Measurements from ENCODE around the gene CPNE5. TPM values are rescaled to one million over a fixed set of nuclear protein-coding genes. Genes with fewer than 3 reads are reported as not detected.
"Not testable (repeated sequence)": the region's sequence is repeated elsewhere in the genome, so short reads cannot be mapped to it uniquely, and the experiment has no call there.

The CPNE5 gene
- total RNA-seq, 1 donor from 2014 or later = 1.00 TPM

DNA sequence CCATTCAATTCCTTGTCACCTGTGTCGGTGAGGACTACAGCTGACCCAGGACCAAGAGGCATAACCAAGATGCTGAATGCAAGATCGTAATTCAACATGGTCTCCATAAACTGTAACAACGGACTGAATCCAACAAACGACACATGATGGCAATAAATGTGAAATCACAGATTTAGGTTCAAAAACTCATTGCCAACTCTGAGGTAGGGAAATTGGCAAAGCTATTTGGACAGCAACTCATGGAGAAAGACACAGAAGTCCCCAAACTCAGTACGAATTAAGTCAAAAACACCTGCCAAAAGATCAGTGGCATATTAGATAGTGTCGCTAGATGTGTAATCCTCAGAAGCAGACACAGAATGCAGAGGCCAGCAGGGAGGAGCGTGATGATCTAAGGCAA is 25.0 kb downstream of the CPNE5 start:
- ATAC-seq = no peak

DNA sequence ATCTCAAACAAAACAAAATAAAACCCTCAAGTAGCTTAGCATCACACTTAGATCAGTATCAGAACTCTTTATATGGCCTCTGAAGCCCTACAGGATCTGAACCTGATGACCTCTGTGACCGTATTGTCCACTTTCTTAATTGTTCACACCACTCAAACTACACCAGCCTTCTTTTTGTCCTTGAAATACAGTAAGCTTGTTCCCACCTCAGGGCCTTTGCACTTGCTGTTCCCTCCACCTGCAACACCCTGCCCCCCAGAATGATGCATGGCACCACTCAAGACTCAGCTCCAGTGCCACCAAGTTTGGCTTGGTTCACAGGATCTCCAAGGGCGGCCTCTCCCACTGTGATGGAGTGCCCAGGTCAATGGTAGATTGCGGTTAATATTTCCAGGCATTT is 25.7 kb downstream of the CPNE5 start:
- no peak for ATAC-seq

GRCh38 chr6:36813047-36813446 is 26.2 kb downstream of the CPNE5 start:
- ATAC-seq = not testable (repeated sequence)

DNA sequence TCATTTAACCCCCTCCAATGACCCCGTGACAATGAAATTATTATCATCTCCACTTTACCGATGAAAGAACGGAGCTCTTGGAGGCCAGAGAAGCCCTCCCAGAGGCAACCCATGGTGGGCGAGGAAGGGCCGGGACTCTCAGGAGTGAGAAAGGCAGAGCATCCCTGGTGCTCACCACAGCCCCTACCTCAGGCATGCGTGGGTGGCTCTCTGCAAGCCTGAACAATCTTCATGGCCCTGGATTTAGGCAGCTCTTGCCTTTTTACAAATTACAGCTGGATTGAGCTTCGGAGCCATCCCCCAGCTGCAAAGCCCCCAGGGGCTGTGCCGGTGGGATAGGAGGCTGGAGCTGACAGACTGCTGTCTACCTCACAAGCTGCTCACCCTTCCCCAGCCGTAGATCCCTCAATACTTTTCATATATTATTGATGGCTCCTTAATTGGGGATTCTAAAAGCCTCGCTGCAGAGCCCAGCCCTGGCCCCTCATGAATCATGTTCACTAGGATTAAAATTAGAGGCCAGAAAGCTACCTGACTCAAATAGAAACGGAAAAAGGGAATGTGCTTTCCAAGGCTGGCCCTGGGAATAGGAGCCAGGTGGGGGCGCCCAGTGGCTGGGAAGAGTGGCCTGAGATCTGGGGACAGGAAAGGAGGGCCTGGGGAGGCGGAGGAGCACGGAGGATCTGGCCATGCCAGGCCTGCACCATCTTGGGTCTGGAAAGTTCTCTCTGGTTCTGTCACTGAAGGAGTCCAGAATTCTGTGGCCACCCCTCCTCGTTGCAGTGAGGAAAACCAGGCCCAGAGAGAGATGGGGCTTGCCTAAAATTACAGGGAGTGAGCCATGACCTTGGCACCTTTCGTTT is 29.1 kb downstream of the CPNE5 start:
- no peak for ATAC-seq

DNA sequence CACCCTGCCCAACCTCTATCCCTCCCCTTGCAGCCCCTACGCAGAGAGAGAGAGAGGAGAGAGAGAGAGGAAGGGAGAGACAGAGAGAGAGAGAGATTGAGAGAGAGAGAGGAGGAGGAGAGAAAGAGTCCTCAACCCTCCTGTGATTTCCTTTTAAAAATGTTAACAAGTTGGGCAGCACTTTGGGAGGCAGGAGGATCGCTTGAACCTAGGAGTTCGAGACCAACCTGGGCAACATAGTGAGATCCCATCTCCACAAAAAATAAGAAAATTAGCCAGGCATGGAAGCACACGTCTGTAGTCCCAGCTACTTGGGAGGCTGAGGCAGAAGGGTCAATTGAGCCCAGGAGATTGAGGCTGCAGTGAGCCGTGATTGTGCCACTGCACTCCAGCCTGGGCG is 30.1 kb downstream of the CPNE5 start:
- no peak for ATAC-seq

DNA sequence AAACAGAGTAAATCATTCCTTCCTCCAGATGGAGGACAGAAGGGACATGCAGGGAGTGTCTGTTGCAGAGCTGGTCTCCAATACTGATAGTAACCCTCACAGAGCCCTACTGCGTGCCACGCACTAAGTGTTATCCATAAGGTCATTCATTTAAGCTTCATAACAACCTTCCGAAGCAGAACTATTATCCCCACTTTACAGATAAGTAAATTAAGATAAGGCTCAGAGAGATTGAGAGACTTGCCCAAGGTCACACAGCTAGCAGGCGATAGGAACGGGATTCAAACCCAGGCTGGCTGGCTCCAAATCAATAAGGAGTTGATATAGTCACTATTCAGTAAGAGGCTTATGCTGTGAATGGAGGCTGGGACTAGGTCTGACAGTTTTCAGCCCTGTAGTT is 30.6 kb downstream of the CPNE5 start:
- no peak for ATAC-seq

DNA sequence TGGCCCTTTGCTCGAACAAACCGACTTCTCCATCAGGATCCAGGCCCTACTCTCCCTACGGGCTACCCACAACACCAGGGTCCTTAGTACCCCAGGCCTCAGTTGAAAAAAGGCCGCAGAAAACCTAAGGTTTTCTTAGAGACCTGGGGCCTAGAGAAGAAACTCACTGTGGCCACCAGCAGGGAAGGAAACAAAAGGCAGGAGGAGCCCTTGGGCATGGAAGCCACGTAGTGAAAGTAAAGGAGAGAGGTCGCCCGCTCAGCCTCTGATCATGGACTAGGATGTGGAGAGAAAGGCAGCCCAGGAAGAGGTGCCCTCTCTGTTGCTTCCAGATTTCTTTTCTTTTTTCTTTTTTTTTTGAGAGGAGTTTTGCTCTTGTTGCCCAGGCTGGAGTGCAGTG is 31.5 kb downstream of the CPNE5 start:
- no peak for ATAC-seq

- no peak for ATAC-seq
Observed at GRCh38 chr6:36807143-36807542, 32.1 kb downstream of the CPNE5 start.

DNA sequence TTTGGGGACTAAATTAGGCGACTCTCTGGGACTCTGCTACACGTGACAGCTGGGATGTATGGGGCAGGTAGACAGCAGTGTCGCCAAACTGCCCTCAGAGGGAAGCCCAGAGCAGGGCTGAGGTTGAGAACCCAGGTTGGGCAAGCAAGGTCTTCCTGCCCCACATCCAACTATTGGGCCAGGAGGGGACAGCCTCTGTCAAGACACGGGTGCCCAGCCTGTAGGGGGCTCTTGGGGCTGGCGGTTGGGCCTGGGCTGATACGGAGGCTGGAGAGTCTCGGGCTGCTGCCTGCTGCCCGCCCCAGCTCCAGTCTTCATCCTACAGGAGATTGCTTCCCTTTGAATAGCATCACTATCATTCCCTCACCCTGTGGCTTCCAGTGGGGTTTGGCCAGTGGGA is 33.3 kb downstream of the CPNE5 start:
- no peak for ATAC-seq

DNA sequence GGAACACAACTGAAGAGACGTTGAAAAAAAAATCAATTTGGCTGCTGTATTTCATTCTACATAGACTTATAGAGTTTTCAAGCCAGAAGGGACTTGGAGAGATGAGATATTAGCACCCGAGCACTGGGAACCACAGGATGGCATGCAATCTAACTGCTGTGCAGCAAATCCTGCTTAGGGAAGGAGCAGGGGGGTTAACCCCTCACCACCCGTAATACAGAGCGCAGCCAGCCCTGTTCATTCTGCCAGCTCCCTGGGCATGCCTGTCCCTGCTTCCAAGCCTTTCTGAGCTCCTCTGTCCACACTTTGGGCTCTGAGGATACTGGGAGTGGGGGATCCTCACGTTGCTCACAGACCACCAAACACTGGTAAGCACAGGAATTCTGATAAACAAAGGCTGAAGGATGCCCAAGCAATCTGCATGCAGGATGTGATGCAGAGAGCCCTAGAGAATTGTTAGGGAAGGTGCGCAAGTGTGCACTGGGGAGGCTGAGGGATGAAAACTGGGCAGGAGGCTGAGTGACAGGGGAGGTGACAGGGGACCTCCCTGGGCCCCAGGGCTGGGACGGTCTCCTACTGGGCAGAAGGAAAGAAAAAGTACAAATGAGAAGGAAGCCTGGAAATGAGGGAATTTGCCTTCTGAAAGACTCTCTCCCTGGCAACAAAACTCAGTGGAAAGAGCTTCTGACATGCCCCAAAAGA is 34.0 kb downstream of the CPNE5 start:
- ATAC-seq = no peak

- ATAC-seq = no peak
Observed at GRCh38 chr6:36804563-36804962, 34.7 kb downstream of the CPNE5 start.

- no peak for ATAC-seq
Observed at GRCh38 chr6:36803908-36804307, 35.3 kb downstream of the CPNE5 start.

DNA sequence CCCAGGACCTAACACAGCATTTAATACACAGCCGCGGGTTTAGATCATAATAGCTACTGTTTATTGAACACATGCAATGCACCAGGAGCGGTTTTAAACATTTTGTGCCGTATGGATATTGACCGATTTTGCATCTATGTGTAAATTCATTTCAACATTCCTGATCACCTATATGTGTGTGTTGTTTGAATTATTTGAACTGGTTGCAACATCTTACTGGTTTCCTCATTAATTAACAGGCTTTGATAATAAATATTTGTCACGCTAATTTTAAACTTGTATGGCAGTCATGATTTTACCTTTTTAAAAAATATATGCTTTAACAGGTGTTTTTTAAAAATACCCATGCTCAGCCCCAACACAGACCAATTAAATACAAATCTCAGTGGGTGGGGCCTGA is 35.8 kb downstream of the CPNE5 start:
- no peak for ATAC-seq

DNA sequence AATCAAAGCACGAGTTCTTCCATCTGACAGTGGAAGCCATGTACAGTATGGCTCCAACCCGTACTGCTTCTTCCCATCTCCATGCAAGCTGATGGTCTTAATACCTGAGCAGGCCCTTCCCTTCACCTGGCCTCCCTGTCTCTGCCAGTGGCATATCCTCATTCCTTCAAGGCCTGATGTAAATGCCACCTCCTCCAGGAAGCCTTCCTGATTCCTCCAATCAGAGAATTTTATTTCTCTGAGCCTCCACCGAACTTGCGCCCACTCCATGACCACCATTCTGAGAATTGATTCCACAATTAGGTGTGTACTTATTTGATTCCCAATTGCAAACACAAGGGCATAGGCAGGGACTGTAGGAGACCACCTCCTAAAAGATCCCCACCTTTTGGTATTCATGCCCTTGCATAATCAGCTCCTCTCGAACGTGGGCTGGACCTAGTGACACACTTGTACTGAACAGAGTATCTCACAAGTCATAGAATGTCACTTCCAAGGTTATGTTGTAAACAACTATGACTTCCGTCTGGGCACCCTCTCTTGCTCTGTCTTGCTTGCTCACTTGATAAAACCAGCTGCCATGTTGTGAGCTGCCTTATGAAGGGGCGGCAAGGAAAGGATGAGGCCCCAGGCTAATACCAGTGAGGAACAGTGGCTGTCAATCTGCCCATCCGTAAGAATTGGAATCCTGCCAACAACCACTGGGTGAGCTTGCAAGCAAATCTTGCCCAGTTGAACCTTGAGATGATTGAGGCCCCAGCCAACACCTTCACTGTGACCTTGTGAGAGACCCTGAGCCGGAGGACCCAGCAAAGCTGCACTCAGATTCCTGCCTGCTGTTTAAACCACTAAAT is 38.8 kb downstream of the CPNE5 start:
- no peak for ATAC-seq

- ATAC-seq = no peak
Observed at GRCh38 chr6:36798852-36799251, 40.4 kb downstream of the CPNE5 start.

DNA sequence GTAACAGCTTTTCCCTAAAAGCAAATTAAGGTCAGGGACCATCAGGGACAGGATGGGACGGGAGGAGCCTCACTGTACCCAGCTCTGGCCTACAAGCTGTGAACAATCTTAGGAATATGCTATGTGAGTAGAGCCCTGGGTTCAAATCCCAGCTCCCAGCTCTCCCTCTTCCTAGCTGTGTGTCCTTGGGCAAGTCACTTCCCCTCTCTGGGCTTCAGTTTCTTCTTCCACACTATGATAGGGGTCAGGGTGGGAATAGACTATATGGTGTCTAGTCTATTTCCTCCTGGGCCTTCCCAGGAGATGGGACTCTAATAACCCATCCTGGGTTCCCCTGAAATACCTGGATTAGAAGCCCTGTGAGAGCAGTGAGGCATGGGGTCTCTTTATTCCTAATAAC is 41.6 kb downstream of the CPNE5 start:
- ATAC-seq = no peak

DNA sequence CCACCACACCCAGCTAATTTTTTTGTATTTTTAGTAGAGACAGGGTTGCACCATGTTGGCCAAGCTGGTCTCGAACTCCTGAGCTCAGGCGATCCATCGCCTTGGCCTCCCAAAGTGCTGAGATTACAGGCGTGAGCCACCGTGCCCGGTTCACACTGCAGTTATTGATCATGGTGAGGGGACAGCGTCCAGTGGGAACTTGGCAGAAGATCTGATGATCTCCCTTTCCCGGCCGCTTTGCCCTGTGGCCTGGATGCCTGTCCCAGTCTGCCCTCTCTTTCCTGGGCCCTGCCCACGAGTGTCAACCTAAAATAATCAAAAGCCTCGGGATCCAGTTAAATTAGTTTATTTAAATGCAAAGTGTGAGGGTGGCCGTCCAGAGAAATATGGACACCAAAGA is 42.2 kb downstream of the CPNE5 start:
- ATAC-seq = no peak

DNA sequence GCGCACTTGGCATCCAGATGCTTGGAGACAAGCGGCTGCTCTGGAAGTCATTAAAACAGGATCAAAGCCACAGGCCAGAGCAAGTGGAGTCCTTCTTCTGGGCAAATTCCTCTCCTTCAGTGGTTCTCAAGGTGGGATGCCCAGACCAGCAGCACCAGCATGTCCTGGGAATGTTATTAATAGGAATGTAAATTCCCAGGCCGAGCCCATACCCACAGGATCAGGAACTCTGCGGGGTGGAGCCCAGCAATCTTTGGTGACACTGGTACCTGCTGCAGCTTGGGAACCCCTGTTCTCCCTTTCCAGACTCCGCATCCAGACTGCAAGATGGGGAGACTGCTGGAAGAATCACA is 44.6 kb downstream of the CPNE5 start:
- ATAC-seq = no peak

DNA sequence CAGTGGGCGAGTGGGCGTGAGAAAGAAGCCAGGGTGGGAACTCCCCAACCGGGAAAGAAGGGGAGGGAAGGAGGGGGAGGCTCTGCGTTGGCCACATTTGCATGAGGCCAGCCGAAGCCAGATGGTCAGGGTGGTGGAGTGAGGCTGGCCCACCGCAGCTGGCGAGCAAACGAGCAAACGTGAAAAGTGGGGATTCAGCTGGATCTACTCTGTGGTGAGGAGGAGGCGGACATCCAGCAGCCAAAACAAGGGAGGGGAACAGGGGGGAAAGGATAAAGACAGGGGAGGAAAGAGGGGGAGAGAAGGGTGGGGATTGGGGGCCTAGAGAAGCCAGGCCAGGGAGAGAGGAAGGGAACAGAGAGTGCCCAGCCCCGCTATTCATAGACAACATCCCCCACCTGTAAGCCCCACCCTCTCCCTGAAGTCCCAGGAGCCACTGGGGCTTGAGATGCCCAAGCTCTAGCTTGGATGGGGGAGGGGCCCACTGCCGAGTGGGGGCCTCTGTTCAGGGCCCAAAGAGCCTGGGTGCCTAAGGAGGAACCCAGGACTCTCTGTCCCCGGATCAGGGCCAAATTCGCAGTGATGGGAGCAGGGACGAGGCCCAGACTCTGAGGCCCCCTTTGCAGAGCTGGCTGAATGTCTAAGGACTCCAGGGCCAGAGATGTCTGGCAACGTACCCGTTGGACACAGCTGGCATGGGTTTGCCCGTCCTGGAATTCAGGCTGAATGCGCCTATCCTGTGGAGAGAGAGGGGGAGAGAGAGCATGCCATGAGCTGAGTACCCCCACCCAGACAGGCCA is 45.1 kb downstream of the CPNE5 start:
- ATAC-seq = no peak

DNA sequence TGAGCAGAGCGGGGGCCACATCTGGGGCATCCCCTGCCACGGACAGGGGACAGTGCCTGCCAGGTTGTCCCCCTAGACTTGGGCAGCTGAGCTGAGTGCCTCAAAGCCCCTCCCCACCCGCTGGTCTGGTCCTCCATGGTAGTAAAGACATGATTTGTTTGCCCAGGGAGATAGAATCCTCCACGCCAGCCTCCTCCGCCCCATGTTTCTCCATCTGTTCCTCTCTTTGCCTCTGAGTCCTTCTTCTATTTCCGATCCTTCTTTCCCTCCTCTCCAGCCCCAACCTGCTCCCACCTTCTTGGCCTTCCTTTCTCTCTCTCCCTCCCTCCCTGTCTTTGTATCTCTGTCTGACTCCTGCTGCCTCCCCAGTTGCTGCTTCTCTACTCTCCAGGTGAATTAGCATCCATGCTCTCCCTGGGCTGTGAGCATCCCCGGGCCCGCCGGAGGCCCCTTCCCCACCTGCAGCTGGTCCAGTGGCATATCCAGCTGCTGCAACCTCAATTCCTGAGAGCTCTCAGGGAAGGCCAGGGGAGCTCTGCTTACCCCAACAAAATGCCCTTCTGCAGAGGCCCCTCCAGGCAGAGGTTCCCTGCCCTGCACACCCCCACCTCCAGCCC is 45.8 kb downstream of the CPNE5 start:
- no peak for ATAC-seq

- ATAC-seq = no peak
Observed at GRCh38 chr6:36791521-36792135, 47.6 kb downstream of the CPNE5 start.

DNA sequence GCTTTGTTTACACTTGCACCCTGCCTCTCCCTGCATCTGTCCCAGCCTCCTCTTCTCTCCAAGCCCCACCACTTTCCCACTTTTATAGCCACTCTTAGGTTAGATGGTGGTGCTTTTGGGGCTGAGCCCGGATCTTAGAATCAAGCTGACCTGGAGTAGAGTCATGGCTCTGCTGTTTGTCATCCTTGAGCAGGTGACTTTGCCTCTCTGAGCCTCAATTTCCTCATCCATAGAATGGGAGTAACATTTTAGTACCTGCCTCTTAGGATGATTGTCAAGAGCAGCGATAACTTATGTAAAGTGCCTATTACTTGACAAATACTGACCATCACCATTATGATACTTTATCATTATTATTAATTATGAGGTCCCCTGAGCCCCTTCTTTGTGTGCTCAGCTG is 48.2 kb downstream of the CPNE5 start:
- no peak for ATAC-seq
